Measurements from ENCODE around the gene AQR. TPM values are rescaled to one million over a fixed set of nuclear protein-coding genes. Genes with fewer than 3 reads are reported as not detected.
"Not testable (repeated sequence)": the region's sequence is repeated elsewhere in the genome, so short reads cannot be mapped to it uniquely, and the experiment has no call there.

The AQR gene
- total and polyA plus RNA-seq, 4 donors = 9.2 to 41.3 (median 19.6) TPM

- TF ChIP-seq CTCF (IDR thresholded peaks at IDR 0.05; ENCODE audit: control extremely low read depth, extremely low read depth) = no peak
- H3K36me3 ChIP-seq (ENCODE audit: control insufficient read depth in 4 of 4, insufficient read depth in 4 of 4, low read length in 4 of 4) = no peaks in the 10 kb centered on the region
- peaks cover 0 to 5% (median 0%) of the 10 kb centered on the region in 5 donors for H3K4me1 ChIP-seq (ENCODE audit: control insufficient read depth in 5 of 5, insufficient read depth in 5 of 5, low read length in 5 of 5)
- H3K27ac ChIP-seq (ENCODE audit: low read depth in 1 of 2, low read length in 1 of 2) = no peak overlapping the region
- H3K9ac ChIP-seq (ENCODE audit: insufficient read depth in 1 of 2, low read length in 2 of 2) = no peak overlapping the region
- H3K9me3 ChIP-seq (ENCODE audit: control insufficient read depth in 4 of 4, insufficient read depth in 3 of 4, low read length in 3 of 4) = no peaks in the 10 kb centered on the region
- DNase-seq = no peak
- 86 to 100% methylated on average over 1 of the region's 1 CpG for WGBS, 2 donors
- ATAC-seq (ENCODE audit: insufficient read depth, low FRiP score) = no peak
- no peak overlapping the region for H3K4me3 ChIP-seq
- no peaks in the 10 kb centered on the region for H3K27me3 ChIP-seq (ENCODE audit: control insufficient read depth in 3 of 3, insufficient read depth in 3 of 3, low read length in 2 of 3)
Measured at GRCh38 chr15:34818526-34818925, 151.0 kb downstream of the AQR start.

GRCh38 chr15:34815836-34816235 lies 153.7 kb downstream of the AQR start:
- Histone ChIP-seq H3K27ac (ENCODE audit: low read depth in 1 of 2, low read length in 1 of 2) (no peak overlapping the region), H3K9ac (ENCODE audit: insufficient read depth in 1 of 2, low read length in 2 of 2) (no peak overlapping the region), H3K4me1 (ENCODE audit: control insufficient read depth in 5 of 5, insufficient read depth in 5 of 5, low read length in 5 of 5) (peaks cover 0 to 6% (median 0%) of the 10 kb centered on the region in 5 donors), H3K9me3 (ENCODE audit: control insufficient read depth in 4 of 4, insufficient read depth in 3 of 4, low read length in 3 of 4) (no peaks in the 10 kb centered on the region), H3K27me3 (ENCODE audit: control insufficient read depth in 3 of 3, insufficient read depth in 3 of 3, low read length in 2 of 3) (no peaks in the 10 kb centered on the region), H3K4me3 (no peak overlapping the region), H3K36me3 (ENCODE audit: control insufficient read depth in 4 of 4, insufficient read depth in 4 of 4, low read length in 4 of 4) (no peaks in the 10 kb centered on the region)
- ATAC-seq (ENCODE audit: insufficient read depth, low FRiP score) (no peak), DNase-seq (no peak)
- WGBS, 2 donors = 59 to 89% methylated on average over 1 of the region's 1 CpG
- no peak for TF ChIP-seq CTCF (IDR thresholded peaks at IDR 0.05; ENCODE audit: control extremely low read depth, extremely low read depth)

- no peak overlapping the region for H3K4me3 ChIP-seq
- H3K4me1 ChIP-seq (ENCODE audit: control insufficient read depth in 5 of 5, insufficient read depth in 5 of 5, low read length in 5 of 5) = peaks cover 0 to 6% (median 0%) of the 10 kb centered on the region in 5 donors
- H3K27me3 ChIP-seq (ENCODE audit: control insufficient read depth in 3 of 3, insufficient read depth in 3 of 3, low read length in 2 of 3) = no peaks in the 10 kb centered on the region
- ATAC-seq (ENCODE audit: insufficient read depth, low FRiP score) (no peak), DNase-seq (peak in 2 of 3 donors; percentile 20 to 26)
- H3K9ac ChIP-seq (ENCODE audit: insufficient read depth in 1 of 2, low read length in 2 of 2) = no peak overlapping the region
- WGBS, 2 donors = 40 to 69% methylated on average over 3 of the region's 3 CpGs
- TF ChIP-seq CTCF (IDR thresholded peaks at IDR 0.05; ENCODE audit: control extremely low read depth, extremely low read depth) = no peak
- no peaks in the 10 kb centered on the region for H3K9me3 ChIP-seq (ENCODE audit: control insufficient read depth in 4 of 4, insufficient read depth in 3 of 4, low read length in 3 of 4)
- H3K36me3 ChIP-seq (ENCODE audit: control insufficient read depth in 4 of 4, insufficient read depth in 4 of 4, low read length in 4 of 4) = no peaks in the 10 kb centered on the region
- H3K27ac ChIP-seq (ENCODE audit: low read depth in 1 of 2, low read length in 1 of 2) = peak overlapping the region in 1 of 2 donors; percentile 36
Measured at GRCh38 chr15:34813446-34814190, 155.9 kb downstream of the AQR start.

GRCh38 chr15:34812868-34813365 lies 156.6 kb downstream of the AQR start:
- WGBS, 2 donors = 58 to 78% methylated on average over 9 of the region's 9 CpGs
- H3K27ac ChIP-seq (ENCODE audit: low read depth in 1 of 2, low read length in 1 of 2); H3K36me3 ChIP-seq (ENCODE audit: control insufficient read depth in 4 of 4, insufficient read depth in 4 of 4, low read length in 4 of 4); H3K4me3 ChIP-seq; H3K9me3 ChIP-seq (ENCODE audit: control insufficient read depth in 4 of 4, insufficient read depth in 3 of 4, low read length in 3 of 4); H3K9ac ChIP-seq (ENCODE audit: insufficient read depth in 1 of 2, low read length in 2 of 2); DNase-seq; H3K4me1 ChIP-seq (ENCODE audit: control insufficient read depth in 5 of 5, insufficient read depth in 5 of 5, low read length in 5 of 5); ATAC-seq (ENCODE audit: insufficient read depth, low FRiP score); H3K27me3 ChIP-seq (ENCODE audit: control insufficient read depth in 3 of 3, insufficient read depth in 3 of 3, low read length in 2 of 3): not testable (repeated sequence)
